Measurements from ENCODE around the gene ITGB1.

GRCh38 chr10:32953277-32953927 lies 4.6 kb downstream of the ITGB1 start:
- TF ChIP-seq POLR2A (IDR thresholded peaks at IDR 0.05; ENCODE audit: low read depth, low read length) (no peak), TAF1 (IDR thresholded peaks at IDR 0.05; ENCODE audit: low read depth, low read length) (no peak), POLR2AphosphoS5 (IDR thresholded peaks at IDR 0.05; ENCODE audit: low read depth, low read length) (no peak)
